Frontal cortex (tissue), 4 donors: ENCODE results near the gene SELP. TPM values are rescaled to one million over a fixed set of nuclear protein-coding genes. Genes with fewer than 3 reads are reported as not detected.
A peak's percentile ranks its signal among the peaks of the same experiment; 100 is the strongest.

ENCODE experiments used
- DNase-seq, 2 donors: peaks; one replicate each; pipeline ENCODE4 v3.0.0; 2012; ENCODE audit warnings: low spot score in 2 of 2
- FAIRE-seq: peaks from 2 replicates; lab custom pipeline; 2012; peaks lifted over from hg19 to GRCh38; lab: Jason Lieb, UNC
- total RNA-seq: library from RNA; depleted of rRNA; stranded (reverse); fragments of >200 nt; gene quantifications from one replicate; pipeline ENCODE4 v1.2.3, GENCODE V29; 2014
- donor health status: control.
- donor health status: control.
- donor health status: control.

Gene SELP
- total RNA-seq, 1 donor from 2014 or later = not detected

DNA sequence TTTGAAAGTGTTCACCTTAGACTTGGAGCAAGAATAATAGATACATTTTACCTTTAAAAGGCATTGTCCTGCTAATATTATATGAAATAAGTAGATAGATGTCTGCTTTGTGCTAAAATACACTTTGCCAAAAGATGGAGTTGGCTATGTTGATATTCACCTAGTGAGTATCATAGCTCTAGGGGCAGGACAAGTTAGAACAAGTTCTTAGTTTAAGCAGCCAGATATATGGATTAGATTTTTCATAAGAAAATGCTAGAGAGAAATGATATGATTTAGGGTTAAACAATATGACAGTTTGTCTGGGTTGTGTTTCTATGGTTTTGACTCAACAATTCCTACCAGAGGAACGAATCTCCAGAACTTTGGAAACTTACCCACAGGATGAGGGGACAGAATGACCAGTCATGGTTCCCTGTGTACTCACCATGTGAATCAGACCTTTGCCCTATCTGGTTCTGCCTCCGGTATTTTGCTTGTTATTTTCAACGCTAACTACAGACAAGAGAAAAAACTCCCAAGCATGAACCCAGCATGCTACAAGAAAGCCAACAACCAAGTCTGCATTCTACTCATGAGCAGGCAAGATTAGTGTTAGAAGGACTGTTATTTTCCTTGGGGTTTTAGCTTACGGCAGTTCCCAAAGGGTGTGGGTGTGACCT, 45.3 kb downstream of the SELP start:
- no peak for FAIRE-seq
- DNase-seq = no peak

- no peak for FAIRE-seq
- DNase-seq = no peak
Measured at GRCh38 chr1:169577981-169578738, 51.8 kb downstream of the SELP start.

DNA sequence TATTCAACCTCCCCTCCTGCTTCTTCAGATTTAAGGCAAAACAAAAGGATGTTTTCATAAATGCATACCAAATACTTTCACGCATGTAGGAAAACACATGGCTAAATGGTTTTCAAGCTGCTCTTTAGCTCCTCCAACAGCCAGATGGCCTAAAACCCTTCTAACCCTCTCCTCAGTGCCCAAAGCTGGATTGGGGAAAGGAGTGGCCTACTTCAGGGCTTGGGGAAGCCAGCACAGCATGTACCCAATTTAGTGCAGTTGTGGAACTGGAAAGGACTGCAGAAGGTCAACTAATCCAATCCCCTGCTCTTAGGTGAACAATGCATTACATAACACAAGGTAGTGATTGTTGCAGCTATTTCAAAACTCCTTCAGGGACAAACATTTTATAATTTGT, 53.0 kb downstream of the SELP start:
- no peak for FAIRE-seq

DNA sequence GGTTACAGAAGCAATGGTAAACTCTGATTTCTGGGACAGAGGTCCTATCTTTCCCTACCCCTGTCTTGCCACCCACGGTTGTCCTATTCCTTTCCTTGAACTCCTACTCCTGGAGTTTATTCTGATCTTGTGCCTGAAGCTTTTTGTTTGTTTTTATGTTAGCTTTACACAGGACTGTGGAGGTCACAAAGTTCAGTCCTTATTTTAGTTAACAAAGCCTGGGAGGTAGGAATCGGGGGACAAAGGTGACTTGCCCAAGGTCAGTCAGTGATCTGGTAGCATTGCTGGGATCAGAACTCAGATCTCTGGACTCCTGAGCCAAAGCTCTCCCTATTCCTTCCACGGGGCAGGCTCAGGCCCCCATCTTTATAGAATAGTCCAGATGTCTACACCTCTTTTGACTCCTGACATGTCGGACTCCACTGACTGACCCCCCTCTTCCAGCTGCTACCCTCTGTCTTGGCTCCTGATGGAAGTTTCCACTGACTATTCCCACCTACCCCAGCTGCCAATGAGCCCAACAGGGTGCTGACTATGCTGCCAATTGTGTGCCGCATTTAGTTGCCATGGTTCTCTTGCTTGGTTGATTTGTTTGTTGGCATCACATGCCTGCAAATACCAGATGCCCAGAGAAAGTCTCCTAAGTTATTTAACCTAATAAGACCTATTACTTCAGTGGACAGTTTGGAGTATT, 53.5 kb downstream of the SELP start:
- DNase-seq (no peak), FAIRE-seq (no peak)

More for the DNA sequence above, 53.0 kb downstream of the SELP start:
- DNase-seq = no peak

DNA sequence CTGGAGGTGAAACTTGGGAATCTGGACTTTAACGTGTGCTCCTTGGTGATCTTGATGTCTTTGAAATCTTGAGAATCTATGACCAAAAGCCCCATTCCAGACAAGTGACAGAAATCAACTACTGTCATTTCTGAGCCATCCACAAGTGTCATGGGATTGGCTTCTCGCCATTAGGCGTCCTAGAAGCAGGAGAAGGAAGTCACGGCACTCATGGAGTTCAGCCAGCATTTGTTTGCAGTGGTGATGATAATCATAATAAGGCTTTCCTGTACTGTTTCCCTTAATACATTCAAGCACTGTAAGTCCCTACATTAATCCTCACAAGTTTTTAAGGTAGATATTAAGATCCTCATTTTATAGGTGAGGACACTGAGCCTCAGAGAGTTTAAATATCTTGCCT, 55.6 kb downstream of the SELP start:
- DNase-seq (no peak), FAIRE-seq (no peak)

- FAIRE-seq = no peak
- DNase-seq = no peak
Measured at GRCh38 chr1:169572187-169572586, 57.7 kb downstream of the SELP start.

GRCh38 chr1:169571450-169571849, 58.5 kb downstream of the SELP start:
- no peak for DNase-seq
- FAIRE-seq = no peak

GRCh38 chr1:169570172-169570574, 59.8 kb downstream of the SELP start:
- DNase-seq = no peak
- FAIRE-seq = no peak

- FAIRE-seq (no peak), DNase-seq (no peak)
Measured at GRCh38 chr1:169568497-169568896, 61.4 kb downstream of the SELP start.

GRCh38 chr1:169565335-169566271, 64.3 kb downstream of the SELP start:
- no peak for FAIRE-seq

DNA sequence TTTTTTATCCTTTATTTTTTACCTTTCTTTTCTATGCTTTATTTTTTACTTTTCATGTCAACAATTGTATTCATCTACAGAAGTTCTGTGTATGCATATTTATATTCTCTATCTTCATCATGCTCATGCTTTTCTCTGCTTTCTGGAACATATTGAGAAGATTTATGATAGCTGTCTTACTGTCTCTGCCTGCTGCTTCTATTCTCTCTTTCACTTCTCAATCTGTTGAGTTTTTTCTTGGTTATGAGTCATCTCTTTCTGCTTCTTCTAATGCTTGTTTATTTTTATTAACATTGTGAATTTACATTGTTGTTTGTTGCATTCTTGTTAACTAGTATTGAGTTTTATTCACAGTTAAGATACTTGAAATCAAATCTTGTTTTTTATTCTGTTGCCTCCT, 66.3 kb downstream of the SELP start:
- FAIRE-seq = no peak

More at GRCh38 chr1:169565335-169566271, 64.3 kb downstream of the SELP start:
- no peak for DNase-seq

DNA sequence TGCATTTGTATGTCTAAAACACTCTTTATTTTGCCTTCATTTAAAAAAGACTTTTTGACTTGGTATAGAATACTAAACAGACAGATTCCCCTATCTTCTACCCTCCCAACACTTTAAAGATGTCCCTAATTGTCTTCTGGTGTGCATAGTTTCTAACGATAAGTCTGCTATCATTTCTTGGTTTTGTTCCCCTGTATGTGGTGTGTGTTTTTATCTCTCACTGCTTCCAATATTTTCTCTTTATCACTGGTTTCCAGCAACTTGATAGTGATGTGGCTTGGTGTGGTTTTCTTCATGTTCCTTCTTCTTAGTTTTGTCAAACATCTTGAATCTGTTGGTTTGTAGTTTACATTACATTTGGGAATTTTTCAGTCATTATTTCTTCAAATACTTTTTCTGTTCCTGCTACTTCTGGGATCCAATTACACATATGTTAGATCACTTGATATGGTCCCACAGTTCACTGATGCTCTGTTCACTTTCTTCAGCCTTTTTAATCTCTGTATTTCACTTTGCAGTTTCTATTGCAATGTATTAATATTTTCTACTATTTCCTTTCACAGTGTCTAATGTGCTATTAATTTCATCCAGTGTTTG, 66.8 kb downstream of the SELP start:
- no peak for FAIRE-seq
- no peak for DNase-seq

More for the DNA sequence above, 66.3 kb downstream of the SELP start:
- DNase-seq = no peak

DNA sequence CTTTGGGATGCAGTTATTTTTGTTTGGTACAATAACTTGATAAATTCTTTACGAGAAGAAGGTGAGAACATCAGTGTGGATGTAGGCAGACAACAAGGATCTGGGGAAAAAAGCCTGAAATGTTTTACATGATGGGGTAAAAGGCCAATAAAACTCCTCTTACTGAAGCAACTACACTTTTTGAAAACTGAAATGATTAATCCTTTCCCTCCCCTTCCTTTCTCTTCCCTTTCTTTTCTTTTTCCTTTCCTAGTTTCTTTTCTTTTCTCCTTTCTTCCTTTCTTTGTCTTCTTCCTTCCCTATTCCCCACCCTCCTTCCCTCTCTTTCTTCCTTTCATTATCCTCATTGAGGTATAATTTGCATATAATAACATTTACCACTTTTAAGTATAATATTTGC, 68.2 kb downstream of the SELP start:
- DNase-seq (no peak), FAIRE-seq (no peak)

DNA sequence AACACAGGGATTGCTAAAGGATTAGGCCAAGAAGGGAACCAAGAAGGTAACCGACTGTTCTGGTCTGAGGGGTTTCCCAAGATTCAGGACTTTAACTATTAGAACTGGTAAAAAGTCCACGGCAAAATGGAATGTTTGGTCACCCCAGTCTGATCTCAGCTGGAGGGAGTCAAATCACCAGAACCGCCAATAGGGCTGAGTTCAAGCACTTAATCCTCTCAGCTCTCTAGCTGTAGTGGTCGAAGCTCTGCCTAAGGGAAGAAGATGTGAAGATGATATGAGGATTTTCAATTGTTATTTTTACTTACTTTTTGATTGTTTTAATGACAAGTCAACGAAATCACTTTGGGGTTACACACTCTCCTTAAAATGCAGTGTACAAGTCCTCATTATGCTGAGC, 72.8 kb downstream of the SELP start:
- FAIRE-seq (no peak), DNase-seq (no peak)

GRCh38 chr1:169550294-169550693, 79.6 kb downstream of the SELP start:
- peak in 1 of 2 donors; percentile 25 for DNase-seq
- FAIRE-seq = no peak

DNA sequence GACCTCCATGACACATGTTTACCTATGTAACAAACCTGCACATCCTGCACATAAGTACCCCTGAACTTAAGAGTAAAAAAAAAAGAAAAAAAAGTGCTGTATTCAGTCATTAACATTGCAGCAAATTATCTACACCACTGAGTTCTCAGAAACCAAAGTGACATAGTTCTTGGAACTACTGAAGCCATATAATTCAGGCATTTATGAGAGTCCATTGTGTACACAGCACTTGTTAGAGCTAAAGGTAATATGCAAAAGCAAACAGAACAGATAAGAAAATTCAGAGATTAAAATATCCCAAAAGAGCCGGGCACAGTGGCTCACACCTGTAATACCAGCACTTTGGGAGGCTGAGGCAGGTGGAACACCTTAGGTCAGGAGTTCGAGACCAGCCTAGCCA, 81.6 kb downstream of the SELP start:
- DNase-seq = no peak
- no peak for FAIRE-seq

GRCh38 chr1:169546087-169546995, 83.6 kb downstream of the SELP start:
- DNase-seq (peak in 1 of 2 donors; percentile 20), FAIRE-seq (peak; percentile 42)

DNA sequence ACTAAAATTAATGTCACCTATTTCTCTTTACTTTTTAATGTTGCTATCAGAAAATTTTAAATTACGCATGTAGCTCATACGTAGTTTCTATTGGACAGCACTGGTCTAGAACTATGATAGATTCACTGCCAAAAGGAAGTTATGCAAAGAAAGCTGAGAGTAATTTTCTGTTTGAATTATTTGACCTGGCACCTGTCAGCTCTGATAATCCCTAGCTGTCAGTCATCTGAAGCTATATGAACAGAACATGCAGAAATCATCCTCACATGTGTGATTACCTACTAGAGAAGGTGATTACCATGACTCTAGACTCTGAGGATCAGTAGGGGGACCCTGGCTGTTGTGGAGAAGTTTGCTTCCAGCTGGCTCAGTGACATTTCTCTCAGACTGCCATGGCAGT, 84.5 kb downstream of the SELP start:
- FAIRE-seq (no peak), DNase-seq (no peak)
